K562 (cell line): ENCODE results near the gene ADCY5.

Source experiments
- CTCF ChIP-seq, 3 experiments: IDR thresholded peaks in 2 of 3; conservative IDR thresholded peaks in 1 of 3; 2 replicates each; pipeline ENCODE4 v1.5.1; 2011 to 2012; ENCODE audit warnings: low read length in 3 of 3, mild to moderate bottlenecking in 3 of 3, control low read depth in 2 of 3, improper control_type of control experiment in 1 of 3, inconsistent platforms in 1 of 3, low read depth in 1 of 3, mixed read lengths in 1 of 3, moderate library complexity in 1 of 3; ENCODE audit not compliant: insufficient read depth in 2 of 3
- POLR2A ChIP-seq: fragments of 450-650 bp; conservative IDR thresholded peaks from 2 replicates; pipeline ENCODE4 v1.6.1; 2016
- ZNF274 ChIP-seq: IDR thresholded peaks from 2 replicates; pipeline ENCODE4 v1.6.1; 2011; ENCODE audit warnings: low read depth, mild to moderate bottlenecking, low read length, moderate library complexity, borderline replicate concordance
- ZNF644 ChIP-seq: fragments of 200-800 bp; sonication (Bioruptor generic); IDR thresholded peaks from 2 replicates; pipeline ENCODE4 v1.6.1; 2016; ENCODE audit warnings: low read depth, missing genetic modification characterization, missing compliant biosample characterization

GRCh38 chr3:123453675-123454074, 4.8 kb upstream of the ADCY5 start:
- no peak for TF ChIP-seq CTCF (IDR thresholded peaks at IDR 0.05 in 2 of 3, conservative IDR thresholded peaks at IDR 0.05 in 1 of 3; ENCODE audit: insufficient read depth in 2 of 3, low read depth in 1 of 3, low read length in 3 of 3)
- no peak for TF ChIP-seq ZNF644 (tag)
- no peak for TF ChIP-seq POLR2A
- no peak for TF ChIP-seq ZNF274
